Right forelimb (tissue), 1 donor: ENCODE measurements around the gene GHR.

Source experiments
- DNase-seq: peaks from one replicate; pipeline ENCODE4 v3.0.0-alpha.2; 2018

The GHR gene

GRCh38 chr5:42745856-42746255, 322.6 kb downstream of the GHR start:
- no peak for DNase-seq

- DNase-seq = no peak
These were observed 325.8 kb downstream of the GHR start for GRCh38 chr5:42749020-42749419.

DNA sequence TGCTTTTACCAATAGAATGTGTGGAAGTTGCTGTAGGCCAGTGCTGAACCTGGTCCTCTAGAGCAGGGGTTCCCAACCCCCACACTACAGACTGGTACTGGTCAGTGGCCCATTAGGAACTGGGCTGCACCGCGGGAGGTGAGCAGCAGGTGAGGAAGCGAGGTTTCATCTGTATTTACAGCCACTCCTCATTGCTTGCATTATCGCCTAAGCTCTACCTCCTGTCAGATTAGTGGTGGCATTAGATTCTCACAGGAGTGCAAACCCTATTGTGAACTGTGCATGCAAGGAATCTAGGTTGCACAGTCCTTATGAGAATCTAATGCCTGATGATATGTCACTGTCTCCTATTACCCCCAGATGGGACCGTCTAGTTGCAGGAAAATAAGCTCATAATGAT, 327.3 kb downstream of the GHR start:
- no peak for DNase-seq

DNA sequence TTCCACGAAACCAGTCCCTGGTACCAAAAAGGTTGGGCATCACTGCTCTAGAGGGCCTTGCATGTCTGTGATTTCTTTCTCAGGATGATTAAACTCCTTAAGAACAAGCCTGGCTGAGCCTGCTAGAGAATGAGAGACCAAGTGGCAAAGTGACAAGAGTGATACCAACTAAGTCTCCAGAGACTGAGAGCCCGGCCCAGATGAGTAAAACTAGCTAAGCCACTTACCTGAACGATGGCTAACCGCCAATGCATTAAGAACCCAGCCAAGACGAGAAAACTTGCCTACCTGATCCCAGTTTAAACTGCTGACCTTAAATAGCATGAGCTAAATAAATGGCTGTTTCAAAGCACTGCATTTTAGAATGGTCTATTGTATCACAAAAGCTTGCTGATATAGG, 327.8 kb downstream of the GHR start:
- DNase-seq = no peak

DNA sequence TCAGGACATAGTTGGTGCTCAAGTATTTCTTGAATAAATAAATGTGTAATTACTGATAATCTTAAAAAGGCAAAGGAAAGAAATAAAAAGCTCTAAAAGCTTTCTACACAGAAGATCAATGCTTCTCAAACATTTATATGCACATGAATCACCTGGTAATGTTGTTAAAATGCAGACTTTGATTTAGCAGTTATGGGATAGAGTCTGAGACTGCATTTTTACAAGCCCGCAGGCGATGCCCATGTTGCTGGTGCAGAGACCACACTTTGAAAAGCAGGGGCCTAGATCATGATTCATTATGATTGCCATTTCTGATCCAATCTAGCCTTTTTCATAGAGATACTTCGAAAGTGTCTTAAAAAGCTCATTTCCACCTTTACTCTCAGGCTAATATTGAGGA, 329.9 kb downstream of the GHR start:
- DNase-seq = no peak

DNA sequence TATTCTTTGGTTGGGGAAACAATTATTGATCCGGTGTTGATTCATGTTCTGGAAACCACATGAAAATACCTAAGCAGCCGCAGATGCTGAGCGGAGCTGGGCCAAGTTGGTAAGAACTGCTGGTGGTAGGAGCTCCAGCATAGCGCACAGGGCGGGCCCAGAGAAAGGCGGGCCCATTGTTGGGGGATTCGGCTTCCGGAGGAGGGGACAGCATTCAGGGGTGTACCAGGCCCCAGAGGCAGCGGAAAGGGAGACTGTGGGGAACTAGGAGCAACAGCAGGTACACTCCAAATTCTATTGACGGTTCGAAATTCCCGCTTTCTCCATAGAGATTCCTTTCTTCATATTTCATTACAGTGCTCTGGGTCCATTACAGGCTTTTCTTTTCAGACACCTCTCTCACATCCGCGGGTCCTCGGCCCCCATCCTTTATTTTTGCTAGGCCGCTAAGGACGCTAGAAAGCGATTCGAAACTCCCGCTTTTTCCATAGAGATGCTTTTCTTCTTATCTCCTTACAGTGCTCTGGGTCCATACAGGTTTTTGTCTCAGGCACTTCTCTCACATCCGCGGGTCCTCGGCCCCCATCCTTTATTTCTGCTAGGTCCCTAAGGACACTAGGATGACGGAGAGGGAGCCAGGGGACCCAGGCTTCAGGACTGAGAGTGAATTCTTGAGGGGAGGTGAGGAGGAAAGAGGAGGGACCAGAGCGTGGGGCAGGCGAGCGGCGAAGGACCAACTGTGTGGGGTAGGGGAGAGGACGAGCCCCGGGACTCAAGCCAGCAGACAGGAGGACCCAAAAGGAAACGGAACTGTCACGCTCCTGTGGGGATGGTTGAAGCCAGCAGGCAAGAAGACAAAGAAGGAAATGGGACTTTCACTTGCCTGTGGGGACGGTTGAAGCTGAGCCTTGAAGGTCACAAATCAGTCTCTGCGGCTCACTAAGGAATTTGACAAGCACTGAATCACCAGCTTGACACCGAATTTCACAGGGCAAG, 333.7 kb downstream of the GHR start, which contains the start of gene CCDC152:
CCDC152 (plus strand) TSS at position 213 of the 996 bp plus-strand sequence. CDS start 2,304 bp downstream, outside the sequence.
- peak; percentile 61 for DNase-seq

- DNase-seq = no peak
These were observed 336.2 kb downstream of the GHR start for GRCh38 chr5:42759456-42759855.

DNA sequence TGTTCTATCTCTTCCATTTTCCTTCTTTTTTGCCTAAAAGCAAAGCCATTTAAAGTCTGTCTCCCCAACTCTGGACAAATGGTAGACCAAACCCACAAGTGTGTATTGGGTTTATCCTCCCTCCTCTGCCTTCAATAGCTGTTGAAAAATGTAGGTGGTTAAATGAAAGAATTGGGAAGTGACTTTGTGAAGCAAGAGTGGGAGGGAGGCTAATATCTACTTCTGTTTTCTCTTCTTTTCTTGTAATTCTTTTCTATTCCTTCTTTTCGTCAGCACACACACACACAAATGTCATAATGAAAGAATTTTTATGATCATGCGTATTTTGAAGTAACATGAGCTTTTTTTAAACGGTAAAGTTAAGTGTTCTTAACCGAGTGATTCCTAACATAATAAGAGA, 337.2 kb downstream of the GHR start:
- no peak for DNase-seq

- no peak for DNase-seq
These were observed 338.6 kb downstream of the GHR start for GRCh38 chr5:42761791-42762190.

GRCh38 chr5:42767491-42768105, 344.4 kb downstream of the GHR start:
- no peak for DNase-seq

GRCh38 chr5:42768106-42768504, 344.9 kb downstream of the GHR start:
- no peak for DNase-seq

- no peak for DNase-seq
These were observed 346.8 kb downstream of the GHR start for GRCh38 chr5:42770003-42770402.
